ENCODE data around the gene C1orf35.
A peak's percentile ranks its signal among the peaks of the same experiment; 100 is the strongest.

Gene C1orf35

GRCh38 chr1:228109073-228109961, 6.2 kb upstream of the C1orf35 start, which contains the start of gene MRPL55:
Gene MRPL55, minus strand, starts transcription at chr1:228109299. Its CDS starts 1,039 bp downstream, at chr1:228108260.
- peak; percentile 97 to 98 for DNase-seq

DNA sequence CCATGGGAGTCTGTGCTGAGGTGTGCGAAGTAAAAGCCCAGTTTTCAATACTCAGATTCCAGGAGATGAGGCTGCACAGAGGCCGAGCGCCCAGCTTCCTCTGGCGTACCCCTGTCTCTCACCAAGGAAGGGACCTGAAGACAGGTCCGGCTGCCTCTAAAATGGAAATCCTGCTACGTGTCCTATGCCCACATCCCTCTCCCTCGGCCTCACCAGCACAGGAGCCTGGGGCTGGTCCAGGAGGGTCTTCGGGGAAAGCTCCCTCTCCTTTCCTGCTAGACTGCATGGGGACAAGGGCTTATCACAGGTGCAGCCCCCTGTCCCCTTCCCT, 5.6 kb upstream of the C1orf35 start:
- no peak for DNase-seq

GRCh38 chr1:228108055-228108690, 5.0 kb upstream of the C1orf35 start:
- DNase-seq: no peak

DNA sequence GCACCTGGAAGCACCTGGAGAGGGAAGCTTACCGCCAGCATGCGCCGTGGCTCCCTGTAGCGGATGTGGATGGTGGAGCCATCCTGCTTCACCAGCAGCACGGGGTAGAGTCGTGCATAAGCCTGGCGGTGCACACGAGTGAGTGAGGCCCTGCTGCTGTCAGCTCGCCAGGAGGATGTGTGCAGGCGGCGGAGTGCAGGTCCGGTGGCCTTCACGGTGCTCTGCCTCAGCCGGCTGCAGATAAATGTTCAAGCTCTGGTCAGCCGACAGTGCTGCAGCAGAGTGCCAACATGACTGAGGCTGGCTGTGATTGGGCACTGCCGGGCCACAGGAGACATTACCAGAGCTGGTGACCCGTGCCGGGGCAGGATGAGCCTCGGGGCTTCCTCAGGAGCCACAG, 4.5 kb upstream of the C1orf35 start:
- DNase-seq: no peak

DNA sequence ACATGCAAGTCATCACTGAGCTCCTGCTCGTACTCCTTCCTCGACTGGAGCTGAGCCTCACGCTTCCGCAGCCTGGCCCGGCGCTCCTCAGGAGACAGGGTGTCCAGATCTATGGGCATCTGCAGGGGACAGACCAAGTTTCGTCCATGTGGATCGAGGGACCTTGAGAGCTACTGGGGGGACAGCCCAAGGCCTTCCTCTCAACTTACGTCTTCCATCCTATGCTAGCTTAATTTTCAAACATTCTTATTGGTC, 3.6 kb upstream of the C1orf35 start:
- no peak for DNase-seq

- no peak for DNase-seq
These were observed 3.1 kb upstream of the C1orf35 start for GRCh38 chr1:228105996-228106799.

- no peak for DNase-seq
These were observed 2.3 kb upstream of the C1orf35 start for GRCh38 chr1:228105270-228105995.

- DNase-seq: no peak
These were observed 1.6 kb upstream of the C1orf35 start for GRCh38 chr1:228104526-228105269.

DNA sequence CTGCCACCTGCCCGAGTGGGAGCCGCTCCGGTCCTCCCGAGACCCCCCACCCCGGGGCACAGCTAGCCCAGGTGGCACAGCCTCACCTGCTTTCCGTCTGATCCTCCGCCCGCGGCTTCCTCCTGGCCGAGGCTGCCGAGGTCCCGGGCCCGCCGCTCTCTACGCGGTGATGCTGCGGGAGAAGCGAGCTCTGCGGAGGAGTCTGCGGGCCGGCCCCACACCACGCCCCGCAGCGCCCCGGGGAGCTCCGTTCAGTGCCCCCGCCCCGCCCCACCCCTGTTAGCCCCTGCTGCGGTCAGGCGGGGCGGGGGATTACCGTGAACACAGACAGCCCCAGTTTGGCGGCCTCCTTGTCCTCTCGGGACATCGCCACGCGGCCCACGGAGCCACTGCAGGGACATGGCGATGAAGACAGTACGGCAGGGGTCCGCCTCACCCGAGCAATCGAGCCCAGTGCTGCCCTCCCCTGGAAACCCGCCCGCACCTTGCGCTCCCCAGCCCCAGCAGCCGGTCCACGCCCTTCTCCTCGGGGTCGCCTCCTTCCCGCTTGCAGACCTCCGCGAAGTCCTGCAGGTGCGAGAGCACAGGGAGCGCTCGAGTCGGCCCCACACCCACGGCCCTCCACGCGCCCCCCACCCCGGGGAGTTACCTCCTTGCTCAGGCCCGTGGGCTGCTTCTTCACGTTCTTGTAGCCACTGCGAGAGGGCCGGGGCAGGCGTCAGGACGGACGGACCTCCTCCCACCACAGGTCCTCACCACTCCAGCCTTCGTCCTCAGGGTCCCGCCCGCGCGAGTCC, 933 bp downstream of the C1orf35 start:
- peak; percentile 69 to 73 for DNase-seq

DNA sequence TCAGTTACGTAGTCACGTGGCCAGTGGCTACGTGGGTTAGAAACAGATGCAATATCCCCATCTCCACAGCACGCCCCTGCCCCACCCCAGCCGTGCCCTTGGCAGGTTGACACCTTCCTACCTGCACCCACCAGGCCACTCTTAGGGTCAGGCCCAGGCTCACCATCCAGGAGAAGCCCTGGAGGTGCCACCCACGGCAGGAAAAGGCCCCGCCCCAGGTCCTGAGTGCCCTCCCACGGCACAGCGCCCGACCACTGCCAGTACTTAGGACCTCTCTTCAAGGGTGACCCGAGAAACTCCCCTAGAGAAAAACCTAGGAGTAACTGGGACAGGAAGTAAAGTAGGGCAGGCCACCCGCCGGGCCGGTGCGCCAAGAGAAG, 1.5 kb downstream of the C1orf35 start:
- peak in 1 of 2 donors; percentile 45 for DNase-seq

DNA sequence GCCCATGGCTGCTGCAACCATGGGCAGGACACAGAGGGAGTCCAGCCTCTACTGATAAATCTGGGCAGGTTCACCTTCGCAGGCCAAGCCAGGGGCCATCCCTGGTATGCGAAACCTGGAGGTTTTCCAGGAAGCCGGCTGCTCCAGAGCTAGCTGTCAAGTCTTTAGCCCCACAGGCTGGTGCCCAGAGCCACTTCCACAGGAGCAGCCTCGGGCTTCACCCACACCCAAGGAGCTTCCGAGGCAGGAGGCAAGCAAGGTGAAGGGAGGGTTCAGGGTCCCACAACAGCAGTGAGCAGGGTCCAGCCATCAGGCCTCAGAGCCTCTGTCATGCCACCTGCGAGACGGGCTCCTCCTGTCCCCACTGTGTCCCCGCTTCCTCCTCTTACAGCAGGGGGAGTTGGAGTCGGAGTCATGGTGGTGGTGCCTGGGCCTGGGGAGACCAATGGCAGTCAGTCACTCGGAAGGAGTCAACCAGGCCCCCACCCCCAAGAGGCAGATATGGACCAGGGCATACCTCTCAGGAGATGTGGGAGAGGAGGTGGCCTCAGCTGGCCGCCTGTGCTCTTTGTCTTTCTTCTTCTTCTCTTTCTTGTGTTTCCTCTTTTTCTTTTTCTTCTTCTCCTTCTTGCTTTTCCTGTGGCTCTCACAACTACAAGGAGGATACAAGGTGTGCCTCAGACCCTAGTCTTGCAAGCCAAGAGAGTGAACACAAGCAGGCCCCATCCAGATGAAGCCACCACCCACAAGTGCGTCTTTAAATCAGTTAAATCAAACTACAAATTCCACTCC, 2.1 kb downstream of the C1orf35 start:
- DNase-seq: no peak

DNA sequence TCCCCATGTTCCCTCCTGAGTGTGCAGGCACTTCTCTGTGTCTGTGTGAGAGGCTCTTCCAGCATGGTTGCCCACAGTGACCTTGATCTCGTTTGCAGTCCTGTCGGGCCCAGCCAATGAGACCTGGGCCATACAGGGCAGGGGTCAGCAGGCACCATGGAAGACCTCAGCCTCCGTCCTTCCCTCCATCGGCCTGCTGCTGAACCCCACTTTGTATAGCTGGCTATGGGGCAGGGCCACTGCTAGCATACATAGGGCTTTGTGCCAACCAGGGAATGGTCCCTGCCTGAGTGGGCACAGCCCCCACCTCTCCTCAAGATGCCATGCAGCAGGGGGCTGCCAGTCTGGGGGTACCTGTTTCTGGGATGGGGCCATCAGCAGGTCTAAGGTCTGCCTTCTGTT, 3.8 kb downstream of the C1orf35 start:
- no peak for DNase-seq

- DNase-seq: no peak
These were observed 4.7 kb downstream of the C1orf35 start for GRCh38 chr1:228098323-228098931.

DNA sequence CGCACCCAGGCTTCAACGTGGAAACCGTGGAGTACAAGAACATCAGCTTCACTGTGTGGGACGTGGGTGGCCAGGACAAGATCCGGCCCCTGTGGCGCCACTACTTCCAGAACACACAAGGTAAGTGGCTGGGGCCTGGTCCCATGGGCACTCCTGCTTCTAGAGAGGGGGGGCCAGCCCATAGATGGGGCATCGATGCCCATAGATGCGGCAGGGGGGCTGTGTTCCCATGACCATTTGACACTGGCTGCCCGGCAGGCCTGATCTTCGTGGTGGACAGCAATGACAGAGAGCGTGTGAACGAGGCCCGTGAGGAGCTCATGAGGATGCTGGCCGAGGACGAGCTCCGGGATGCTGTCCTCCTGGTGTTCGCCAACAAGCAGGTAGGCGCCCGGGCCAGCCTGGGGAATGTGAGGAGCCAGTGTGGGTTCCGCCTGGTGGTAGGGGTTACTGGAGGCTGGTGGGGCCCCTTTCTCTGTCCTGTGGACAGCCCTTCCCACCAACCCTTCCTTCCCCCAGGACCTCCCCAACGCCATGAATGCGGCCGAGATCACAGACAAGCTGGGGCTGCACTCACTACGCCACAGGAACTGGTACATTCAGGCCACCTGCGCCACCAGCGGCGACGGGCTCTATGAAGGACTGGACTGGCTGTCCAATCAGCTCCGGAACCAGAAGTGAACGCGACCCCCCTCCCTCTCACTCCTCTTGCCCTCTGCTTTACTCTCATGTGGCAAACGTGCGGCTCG, 5.6 kb downstream of the C1orf35 start:
- DNase-seq: no peak

- no peak for DNase-seq
These were observed 6.5 kb downstream of the C1orf35 start for GRCh38 chr1:228096416-228097332.

- no peak for DNase-seq
These were observed 7.2 kb downstream of the C1orf35 start for GRCh38 chr1:228095938-228096337.

DNA sequence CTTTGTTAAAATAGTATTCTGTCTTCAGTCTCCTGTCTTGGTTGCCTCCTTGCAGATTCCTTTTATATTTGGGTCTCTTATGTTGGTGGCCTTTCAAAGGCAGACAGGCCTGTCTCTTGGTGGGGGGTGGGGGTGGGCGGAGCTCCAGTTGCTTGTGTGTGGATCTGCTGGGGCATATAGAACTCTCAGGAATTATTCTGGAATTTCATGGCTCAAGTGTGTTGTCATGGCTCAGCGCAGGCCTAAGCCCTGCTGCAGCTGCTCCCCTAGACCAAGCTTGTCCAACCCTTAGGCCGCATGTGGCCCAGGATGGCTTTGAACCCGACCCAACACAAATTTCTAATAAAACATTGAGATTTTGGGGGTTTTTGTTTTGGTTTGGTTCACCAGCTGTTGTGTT, 8.0 kb downstream of the C1orf35 start:
- no peak for DNase-seq

DNA sequence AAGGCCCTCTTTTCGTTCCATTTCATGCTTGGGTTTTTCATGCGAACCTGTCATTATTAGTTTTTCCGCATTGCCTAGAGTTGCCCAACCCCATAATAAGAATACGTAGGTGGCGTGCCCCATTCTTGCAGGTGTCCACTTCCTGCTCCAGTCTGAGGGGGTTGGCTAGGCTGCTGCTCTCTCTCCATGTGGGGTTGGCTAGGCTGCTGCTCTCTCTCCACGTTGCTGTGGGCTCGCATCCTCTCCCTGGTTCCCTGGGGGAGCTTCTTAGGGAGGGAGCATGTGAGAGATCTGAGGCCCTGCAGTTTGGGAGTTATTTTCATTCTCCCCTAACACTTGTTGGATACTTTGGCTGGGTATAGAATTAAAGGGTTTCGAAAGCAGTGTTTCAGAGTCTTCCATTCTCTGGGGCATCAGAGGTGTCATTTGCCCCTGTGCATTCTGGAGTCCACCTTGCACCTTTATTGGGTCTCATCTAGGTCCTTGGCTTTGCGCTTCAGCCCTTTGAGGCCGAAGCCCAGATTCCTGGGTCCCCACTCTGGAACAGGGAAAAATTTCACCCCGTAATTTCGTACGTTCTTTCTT, 8.6 kb downstream of the C1orf35 start:
- no peak for DNase-seq
